ENCODE measurements around the gene PACS2.

The PACS2 gene

DNA sequence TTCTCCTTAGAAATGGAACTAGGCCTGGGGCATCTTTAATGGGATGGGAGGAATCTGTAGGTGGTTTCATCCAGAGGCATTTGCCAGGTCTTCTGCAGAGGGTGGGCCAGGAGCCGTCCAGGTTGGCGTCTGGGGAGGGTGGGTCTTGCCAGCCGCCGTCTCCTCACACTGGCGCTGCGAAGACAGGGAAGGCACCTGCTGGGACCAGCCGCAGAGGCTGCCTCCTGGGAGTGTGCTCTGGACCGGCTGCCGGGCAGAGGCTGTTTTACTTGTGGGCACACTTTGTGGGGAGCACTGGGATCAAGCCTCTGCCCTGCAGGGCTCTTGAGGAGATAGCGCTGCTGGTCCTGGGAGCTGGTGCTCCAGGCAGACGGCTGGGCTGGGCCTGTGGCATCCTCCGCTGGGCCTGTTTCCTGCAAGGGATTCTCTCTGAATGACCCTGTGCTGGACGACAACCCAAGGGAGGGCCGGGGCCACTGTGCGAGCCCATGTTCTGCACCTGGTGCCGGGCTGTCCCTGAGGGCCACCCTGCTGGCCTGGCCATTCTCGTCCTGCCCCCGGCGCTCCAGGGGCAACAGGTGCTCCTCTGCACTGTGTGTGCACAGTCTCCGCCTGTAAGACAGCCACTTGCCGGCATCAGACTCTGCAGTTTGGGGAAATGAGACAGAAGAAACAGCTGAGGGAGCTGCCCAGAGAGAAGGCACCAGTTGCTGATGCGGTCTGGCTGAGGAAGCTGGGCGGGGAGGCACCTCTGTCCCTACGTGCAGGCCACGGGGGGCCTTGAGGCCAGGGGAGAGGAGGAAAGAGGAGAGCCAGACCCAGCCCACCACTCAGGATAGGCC, 73.8 kb downstream of the PACS2 start:
- no peak overlapping the region for H3K4me3 ChIP-seq (ENCODE audit: low read length)
- H3K27ac ChIP-seq (ENCODE audit: low read length) = no peak overlapping the region
- no peaks in the 10 kb centered on the region for H3K9me3 ChIP-seq (ENCODE audit: insufficient read depth, low read depth, low read length)
- H3K27me3 ChIP-seq (ENCODE audit: insufficient read depth, low read length) = no peaks in the 10 kb centered on the region
- H3K4me1 ChIP-seq (ENCODE audit: insufficient read depth, low read length) = no peaks in the 10 kb centered on the region
- H3K36me3 ChIP-seq (ENCODE audit: insufficient read depth, low read depth, low read length) = peaks cover 5% of the 10 kb centered on the region; the same call in 1 of the 2 replicates
- H3K9ac ChIP-seq (ENCODE audit: low read depth, low read length) = no peak overlapping the region

DNA sequence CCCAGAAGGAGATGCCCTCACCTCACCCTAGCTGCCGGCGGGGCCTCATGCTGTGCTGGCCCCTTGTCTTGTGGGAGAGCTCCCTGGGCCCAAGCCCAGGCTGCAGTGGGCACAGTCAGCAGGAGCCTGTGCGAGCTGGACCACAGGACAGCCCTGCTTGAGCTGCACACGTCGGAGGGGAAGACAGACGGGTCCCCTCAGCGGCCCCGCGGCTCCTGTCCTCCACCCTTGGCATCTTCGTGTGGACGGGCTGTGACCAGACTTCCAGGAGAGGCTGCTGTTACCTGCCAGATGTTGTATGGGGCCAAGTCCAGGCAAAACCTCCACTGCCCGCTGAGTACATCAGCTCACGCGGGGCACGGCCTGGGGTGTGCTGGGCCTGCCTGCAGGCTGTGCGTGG, 74.4 kb downstream of the PACS2 start:
- Histone ChIP-seq H3K4me1 (ENCODE audit: insufficient read depth, low read length) (no peaks in the 10 kb centered on the region), H3K9me3 (ENCODE audit: insufficient read depth, low read depth, low read length) (no peaks in the 10 kb centered on the region), H3K27ac (ENCODE audit: low read length) (no peak overlapping the region), H3K36me3 (ENCODE audit: insufficient read depth, low read depth, low read length) (peaks cover under 1% of the 10 kb centered on the region; the same call in 1 of the 2 replicates), H3K9ac (ENCODE audit: low read depth, low read length) (no peak overlapping the region), H3K4me3 (ENCODE audit: low read length) (no peak overlapping the region), H3K27me3 (ENCODE audit: insufficient read depth, low read length) (no peaks in the 10 kb centered on the region)

DNA sequence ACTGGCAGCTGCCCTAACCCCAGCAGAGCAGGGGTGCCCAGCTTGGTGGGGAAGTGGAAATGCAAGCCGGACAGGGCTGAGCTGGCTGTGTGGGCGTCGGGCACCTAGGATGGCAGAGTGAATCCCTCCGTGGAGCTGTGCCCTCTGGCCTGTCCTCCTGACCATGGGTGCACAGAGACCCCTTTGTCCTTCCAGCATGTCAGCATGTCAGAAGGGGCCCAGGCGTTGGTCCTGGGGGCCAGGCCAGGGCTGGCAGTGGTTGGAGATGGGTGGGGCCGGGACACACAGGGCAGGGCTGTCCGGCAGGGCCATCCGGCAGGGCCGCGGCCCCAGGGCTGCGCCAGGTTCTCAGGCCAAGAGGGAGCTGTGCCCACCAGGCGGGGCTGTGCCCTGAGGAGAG, 75.0 kb downstream of the PACS2 start:
- no peak overlapping the region for H3K4me3 ChIP-seq (ENCODE audit: low read length)
- no peak overlapping the region for H3K27ac ChIP-seq (ENCODE audit: low read length)
- no peaks in the 10 kb centered on the region for H3K9me3 ChIP-seq (ENCODE audit: insufficient read depth, low read depth, low read length)
- no peaks in the 10 kb centered on the region for H3K36me3 ChIP-seq (ENCODE audit: insufficient read depth, low read depth, low read length)
- H3K27me3 ChIP-seq (ENCODE audit: insufficient read depth, low read length) = no peaks in the 10 kb centered on the region
- H3K4me1 ChIP-seq (ENCODE audit: insufficient read depth, low read length) = no peaks in the 10 kb centered on the region
- H3K9ac ChIP-seq (ENCODE audit: low read depth, low read length) = no peak overlapping the region

DNA sequence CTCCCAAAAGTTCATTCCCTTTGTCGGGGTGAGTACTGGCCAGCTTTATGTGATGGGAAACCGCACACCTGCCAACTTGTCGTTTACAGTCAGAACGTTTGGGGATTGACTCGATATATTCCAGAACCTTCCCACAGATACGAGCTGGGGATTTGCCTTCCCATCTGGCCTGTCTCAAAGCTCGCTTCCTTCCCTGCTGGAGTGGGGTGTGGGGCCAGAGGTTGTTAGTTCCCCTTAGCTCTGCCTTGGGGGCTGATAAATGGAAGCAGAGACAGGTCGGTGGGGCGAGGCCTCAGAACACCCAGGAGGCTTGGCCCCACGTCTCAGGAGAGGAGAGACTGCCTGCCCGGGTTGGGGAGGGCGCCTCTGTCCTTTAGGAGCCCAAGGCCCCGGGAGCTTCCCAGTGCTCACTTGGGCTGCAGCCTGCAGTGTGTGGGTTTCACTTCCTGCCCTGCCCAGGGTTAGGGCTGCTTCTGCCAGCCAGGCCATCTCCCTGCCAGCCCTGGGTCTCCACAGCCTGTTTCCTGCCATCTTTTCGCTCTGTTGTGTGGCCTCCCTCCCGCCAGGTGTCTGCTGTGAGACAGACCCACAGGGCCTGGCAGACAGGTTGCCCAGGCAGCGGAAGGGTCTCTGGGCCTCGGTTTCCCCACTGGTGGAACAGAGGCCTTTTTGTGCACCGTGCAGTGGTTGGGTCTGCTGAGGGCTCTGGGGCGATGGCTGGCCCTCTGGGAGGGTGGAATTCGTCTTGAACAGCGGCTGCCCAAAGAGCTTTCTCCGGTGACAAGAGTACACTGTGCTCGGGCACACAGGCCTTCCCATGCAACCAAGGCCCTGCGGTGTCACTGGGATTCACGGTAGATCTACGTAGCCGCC, 75.7 kb downstream of the PACS2 start:
- H3K4me1 ChIP-seq (ENCODE audit: insufficient read depth, low read length) = no peaks in the 10 kb centered on the region
- no peaks in the 10 kb centered on the region for H3K36me3 ChIP-seq (ENCODE audit: insufficient read depth, low read depth, low read length)
- H3K27me3 ChIP-seq (ENCODE audit: insufficient read depth, low read length) = no peaks in the 10 kb centered on the region
- H3K9me3 ChIP-seq (ENCODE audit: insufficient read depth, low read depth, low read length) = no peaks in the 10 kb centered on the region
- no peak overlapping the region for H3K9ac ChIP-seq (ENCODE audit: low read depth, low read length)
- H3K27ac ChIP-seq (ENCODE audit: low read length) = no peak overlapping the region
- H3K4me3 ChIP-seq (ENCODE audit: low read length) = no peak overlapping the region

DNA sequence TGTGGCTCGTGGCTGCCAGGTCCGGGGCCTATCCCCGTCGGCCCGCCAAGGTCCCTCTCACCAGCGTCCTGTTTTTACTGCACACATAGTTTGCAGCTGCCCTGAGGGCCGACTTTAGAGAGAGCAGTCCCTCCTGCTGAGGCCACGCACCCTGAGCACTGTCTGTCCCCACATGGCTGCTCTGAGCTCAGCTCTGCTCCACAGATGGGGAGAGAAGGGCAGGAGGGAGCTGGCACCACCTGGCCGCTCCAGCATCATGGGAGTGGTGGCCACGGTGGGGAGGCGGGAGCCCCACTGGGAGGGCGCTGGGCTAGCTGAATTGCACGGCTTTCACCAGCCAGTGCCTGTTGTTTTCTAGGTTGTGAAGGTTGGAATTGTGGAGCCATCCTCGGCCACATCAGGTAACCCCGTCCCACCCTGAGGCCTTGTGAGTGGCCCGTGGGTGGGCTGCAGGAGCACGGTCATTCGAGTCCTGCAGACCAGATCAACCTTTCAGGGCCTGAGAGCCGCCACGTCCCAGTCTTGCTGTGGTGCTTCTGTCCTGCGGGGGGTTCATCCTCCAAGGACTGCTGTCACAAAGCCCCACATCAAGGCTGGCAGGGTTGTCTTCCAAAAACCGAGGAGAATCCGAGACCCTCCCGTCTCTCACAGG, 76.4 kb downstream of the PACS2 start:
- no peaks in the 10 kb centered on the region for H3K36me3 ChIP-seq (ENCODE audit: insufficient read depth, low read depth, low read length)
- no peak overlapping the region for H3K27ac ChIP-seq (ENCODE audit: low read length)
- H3K4me3 ChIP-seq (ENCODE audit: low read length) = no peak overlapping the region
- H3K27me3 ChIP-seq (ENCODE audit: insufficient read depth, low read length) = no peaks in the 10 kb centered on the region
- no peak overlapping the region for H3K9ac ChIP-seq (ENCODE audit: low read depth, low read length)
- no peaks in the 10 kb centered on the region for H3K9me3 ChIP-seq (ENCODE audit: insufficient read depth, low read depth, low read length)
- no peaks in the 10 kb centered on the region for H3K4me1 ChIP-seq (ENCODE audit: insufficient read depth, low read length)

DNA sequence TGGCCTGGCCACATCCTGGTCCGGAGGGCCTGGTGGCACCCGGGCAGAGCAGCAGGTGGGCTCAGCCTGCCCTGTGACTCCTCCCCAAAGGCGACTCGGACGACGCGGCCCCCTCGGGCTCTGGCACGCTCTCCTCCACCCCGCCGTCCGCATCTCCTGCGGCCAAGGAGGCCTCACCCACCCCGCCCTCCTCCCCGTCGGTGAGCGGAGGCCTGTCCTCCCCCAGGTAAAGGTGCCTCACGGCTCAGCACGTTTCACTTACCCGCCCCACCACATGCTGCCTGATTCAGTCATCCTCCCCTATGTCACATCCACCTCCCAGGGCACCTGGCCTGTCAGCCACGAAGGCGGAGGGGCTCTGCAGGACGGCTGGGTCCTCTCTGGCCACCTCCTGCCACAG, 77.0 kb downstream of the PACS2 start:
- H3K36me3 ChIP-seq (ENCODE audit: insufficient read depth, low read depth, low read length) = no peaks in the 10 kb centered on the region
- no peak overlapping the region for H3K27ac ChIP-seq (ENCODE audit: low read length)
- H3K4me3 ChIP-seq (ENCODE audit: low read length) = no peak overlapping the region
- H3K27me3 ChIP-seq (ENCODE audit: insufficient read depth, low read length) = no peaks in the 10 kb centered on the region
- no peaks in the 10 kb centered on the region for H3K9me3 ChIP-seq (ENCODE audit: insufficient read depth, low read depth, low read length)
- no peaks in the 10 kb centered on the region for H3K4me1 ChIP-seq (ENCODE audit: insufficient read depth, low read length)
- no peak overlapping the region for H3K9ac ChIP-seq (ENCODE audit: low read depth, low read length)

DNA sequence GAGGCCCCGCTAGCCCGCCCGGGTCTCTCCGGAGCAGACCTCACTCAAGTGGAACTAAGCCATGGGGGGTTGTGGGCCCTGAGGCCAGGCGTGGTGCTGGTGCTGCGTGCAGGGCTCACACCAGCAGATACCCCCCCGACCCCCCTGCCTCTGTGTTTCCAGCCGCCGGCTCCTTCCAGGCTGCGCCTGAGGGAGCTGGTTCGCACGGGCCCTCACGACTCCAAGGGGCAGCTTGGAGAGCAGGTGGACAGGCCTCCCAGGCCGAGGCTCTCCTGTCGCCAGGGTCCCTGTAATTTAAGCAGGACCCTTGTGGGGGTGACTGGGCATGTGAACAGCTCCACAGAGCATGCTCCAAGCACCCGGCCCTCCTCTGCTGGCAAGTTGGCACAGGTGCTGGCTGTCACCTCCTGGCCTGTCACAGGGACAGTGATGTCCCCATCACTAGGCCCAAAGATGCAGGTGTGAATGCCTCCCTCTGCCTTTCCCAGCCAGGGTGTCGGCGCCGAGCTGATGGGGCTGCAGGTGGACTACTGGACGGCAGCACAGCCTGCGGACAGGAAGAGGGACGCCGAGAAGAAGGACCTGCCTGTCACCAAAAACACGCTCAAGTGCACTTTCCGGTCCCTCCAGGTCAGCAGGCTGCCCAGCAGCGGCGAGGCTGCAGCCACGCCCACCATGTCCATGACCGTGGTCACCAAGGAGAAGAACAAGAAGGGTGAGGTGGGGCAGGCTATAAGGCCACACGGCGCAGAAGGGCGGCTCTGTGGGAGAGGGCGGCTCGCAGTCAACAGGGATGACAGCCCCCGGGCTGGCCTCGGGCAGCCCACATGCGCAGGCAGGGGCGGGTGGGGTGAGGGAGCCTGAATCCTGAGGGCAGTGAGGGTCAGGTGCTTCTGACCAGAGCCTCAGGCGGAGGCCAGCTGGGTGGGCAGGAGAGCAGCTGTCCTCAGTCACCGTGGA, 77.9 kb downstream of the PACS2 start:
- Histone ChIP-seq H3K4me3 (ENCODE audit: low read length) (no peak overlapping the region), H3K4me1 (ENCODE audit: insufficient read depth, low read length) (no peaks in the 10 kb centered on the region), H3K27ac (ENCODE audit: low read length) (no peak overlapping the region), H3K9ac (ENCODE audit: low read depth, low read length) (no peak overlapping the region), H3K27me3 (ENCODE audit: insufficient read depth, low read length) (peaks cover 6% of the 10 kb centered on the region; the same call in 1 of the 2 replicates), H3K36me3 (ENCODE audit: insufficient read depth, low read depth, low read length) (no peaks in the 10 kb centered on the region), H3K9me3 (ENCODE audit: insufficient read depth, low read depth, low read length) (no peaks in the 10 kb centered on the region)

DNA sequence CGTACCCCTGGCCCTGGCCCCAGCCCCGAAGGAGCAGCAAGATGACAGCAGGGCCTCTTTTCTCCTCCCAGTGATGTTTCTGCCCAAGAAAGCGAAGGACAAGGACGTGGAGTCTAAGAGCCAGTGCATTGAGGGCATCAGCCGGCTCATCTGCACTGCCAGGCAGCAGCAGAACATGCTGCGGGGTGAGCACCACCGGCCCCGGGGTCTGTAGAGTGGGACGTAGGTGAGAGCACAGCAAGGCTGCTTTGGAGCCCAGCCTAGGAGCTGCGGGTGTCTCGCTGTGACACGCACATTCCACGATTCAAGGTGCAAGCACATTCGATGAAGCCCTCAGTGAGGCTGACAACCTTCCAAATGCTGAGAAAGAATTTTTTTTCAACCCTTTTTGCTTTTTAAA, 78.6 kb downstream of the PACS2 start:
- no peak overlapping the region for H3K9ac ChIP-seq (ENCODE audit: low read depth, low read length)
- no peaks in the 10 kb centered on the region for H3K36me3 ChIP-seq (ENCODE audit: insufficient read depth, low read depth, low read length)
- peaks cover 12% of the 10 kb centered on the region; the same call in 1 of the 2 replicates for H3K27me3 ChIP-seq (ENCODE audit: insufficient read depth, low read length)
- H3K4me3 ChIP-seq (ENCODE audit: low read length) = no peak overlapping the region
- H3K27ac ChIP-seq (ENCODE audit: low read length) = no peak overlapping the region
- H3K4me1 ChIP-seq (ENCODE audit: insufficient read depth, low read length) = no peaks in the 10 kb centered on the region
- 0 out of 2 replicates have a peak, but pooled peaks cover 5% of the 10 kb centered on the region for H3K9me3 ChIP-seq (ENCODE audit: insufficient read depth, low read depth, low read length)

DNA sequence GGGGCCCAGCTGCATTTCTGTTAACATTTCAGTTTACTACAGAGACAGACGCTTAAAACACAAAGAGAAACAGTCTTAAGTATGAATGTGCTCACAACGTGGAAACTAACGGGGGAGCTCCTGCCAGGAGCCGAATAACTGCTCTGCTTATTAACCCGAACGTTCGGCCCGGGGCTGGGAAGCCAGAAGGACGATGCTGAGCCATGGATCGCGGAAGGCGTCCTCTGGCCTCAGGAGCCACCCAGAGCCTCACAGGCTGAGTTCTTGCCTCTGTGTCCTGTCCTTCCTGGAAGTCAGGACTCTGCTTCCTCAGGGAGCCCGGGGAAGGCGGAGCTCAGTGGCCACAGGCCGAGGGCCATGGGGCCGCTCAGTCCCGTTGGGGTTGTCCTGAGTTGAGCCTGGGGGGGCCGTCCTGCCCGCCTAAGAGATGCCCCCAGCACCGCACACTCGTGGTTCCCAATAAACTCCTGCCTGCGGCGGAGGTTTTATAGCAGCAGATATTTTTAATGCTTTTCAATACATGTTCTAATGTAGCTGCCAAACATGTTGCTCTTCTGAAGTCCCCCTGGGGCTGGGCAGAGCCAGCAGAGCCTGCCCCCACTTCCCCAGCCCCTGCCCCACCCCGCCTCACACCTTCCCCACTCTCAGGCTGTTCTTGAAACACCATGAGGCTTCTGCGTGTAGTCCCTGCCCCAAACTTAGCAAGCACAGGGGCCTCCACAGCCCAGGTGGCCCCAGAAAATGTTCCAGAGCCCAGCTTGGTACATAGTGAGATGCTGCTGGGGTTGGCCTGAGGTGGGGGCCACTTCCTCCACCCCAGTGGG, 80.4 kb downstream of the PACS2 start:
- H3K36me3 ChIP-seq (ENCODE audit: insufficient read depth, low read depth, low read length) = 0 out of 2 replicates have a peak, but pooled peaks cover 6% of the 10 kb centered on the region
- H3K27me3 ChIP-seq (ENCODE audit: insufficient read depth, low read length) = peaks cover 12% of the 10 kb centered on the region; the same call in 1 of the 2 replicates
- H3K9ac ChIP-seq (ENCODE audit: low read depth, low read length) = no peak overlapping the region
- no peaks in the 10 kb centered on the region for H3K4me1 ChIP-seq (ENCODE audit: insufficient read depth, low read length)
- no peak overlapping the region for H3K4me3 ChIP-seq (ENCODE audit: low read length)
- peaks cover 16% of the 10 kb centered on the region; the same call in 1 of the 2 replicates for H3K9me3 ChIP-seq (ENCODE audit: insufficient read depth, low read depth, low read length)
- H3K27ac ChIP-seq (ENCODE audit: low read length) = no peak overlapping the region

DNA sequence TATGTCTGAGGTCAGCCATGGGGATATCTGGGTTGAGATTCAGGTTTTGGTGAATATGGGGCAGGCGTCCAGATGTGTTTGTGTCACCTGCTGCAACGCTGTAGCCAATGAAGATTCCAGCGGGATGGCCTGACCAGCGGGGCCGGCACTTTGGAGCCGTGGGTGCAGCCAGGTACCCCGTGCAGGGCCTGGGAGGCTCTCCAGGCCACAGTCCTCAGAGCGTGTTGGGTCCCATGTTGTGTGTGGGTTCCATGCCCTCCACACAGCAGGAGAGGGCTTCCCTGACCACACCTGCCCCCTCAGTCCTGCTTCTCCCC, 80.9 kb downstream of the PACS2 start:
- Histone ChIP-seq H3K36me3 (ENCODE audit: insufficient read depth, low read depth, low read length) (peaks cover 12% of the 10 kb centered on the region), H3K4me1 (ENCODE audit: insufficient read depth, low read length) (no peaks in the 10 kb centered on the region), H3K27me3 (ENCODE audit: insufficient read depth, low read length) (peaks cover 12% of the 10 kb centered on the region; the same call in 1 of the 2 replicates), H3K27ac (ENCODE audit: low read length) (no peak overlapping the region), H3K9ac (ENCODE audit: low read depth, low read length) (no peak overlapping the region), H3K9me3 (ENCODE audit: insufficient read depth, low read depth, low read length) (peaks cover 21% of the 10 kb centered on the region), H3K4me3 (ENCODE audit: low read length) (no peak overlapping the region)

Data from iPS-20b (cell line).